Ramos (cell line): ENCODE measurements around the gene SMIM34.
"Not testable (repeated sequence)": the region's sequence is repeated elsewhere in the genome, so short reads cannot be mapped to it uniquely, and the experiment has no call there.

Experiments used
- in situ Hi-C: fragments of 300-500 bp; cut with MboI; formaldehyde crosslinking; loops from one replicate; pipeline ENCODE4 v1.14.3; 2022; ENCODE audit warnings: low sequenced_read_pairs; ENCODE audit not compliant: unreplicated experiment

Gene SMIM34

DNA sequence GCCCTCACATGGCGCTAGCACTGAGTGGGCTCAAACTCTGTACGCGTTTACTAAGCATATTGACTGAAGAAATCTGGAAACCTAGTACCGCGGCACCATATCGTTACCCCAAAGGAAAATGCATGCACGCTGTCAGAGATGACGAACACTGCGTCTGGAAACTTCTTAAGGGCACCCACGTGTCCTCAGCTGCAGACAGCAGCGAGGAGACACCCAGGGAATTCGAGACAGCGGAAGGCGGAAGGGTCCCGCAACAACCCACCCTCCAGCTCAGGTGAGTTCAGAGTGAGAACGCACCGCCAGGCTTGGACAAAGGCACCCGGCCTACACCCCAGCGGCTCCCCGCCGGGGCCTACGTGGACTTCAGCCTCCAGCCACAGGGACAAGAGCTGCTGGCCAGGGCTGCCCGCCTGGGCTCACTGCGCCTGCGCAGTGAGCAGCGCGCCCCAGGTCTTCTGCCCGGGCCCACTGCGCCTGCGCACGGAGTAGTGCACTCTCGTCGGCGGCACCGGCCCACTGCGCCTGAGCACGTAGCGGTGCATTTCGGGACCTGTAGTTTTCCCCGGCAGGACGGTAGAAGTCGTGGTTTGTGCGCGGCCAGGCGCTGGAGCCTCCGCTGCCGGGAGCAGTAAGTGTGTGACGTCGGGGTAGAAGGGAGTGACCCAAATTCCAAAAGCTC, 48.7 kb downstream of the SMIM34 start, which contains the start of gene SMIM11:
Gene SMIM11 (plus strand): TSS at position 568 of the 679 bp plus-strand sequence. CDS start 3,998 bp downstream, outside the sequence.
- in situ Hi-C loops: not testable (repeated sequence)

DNA sequence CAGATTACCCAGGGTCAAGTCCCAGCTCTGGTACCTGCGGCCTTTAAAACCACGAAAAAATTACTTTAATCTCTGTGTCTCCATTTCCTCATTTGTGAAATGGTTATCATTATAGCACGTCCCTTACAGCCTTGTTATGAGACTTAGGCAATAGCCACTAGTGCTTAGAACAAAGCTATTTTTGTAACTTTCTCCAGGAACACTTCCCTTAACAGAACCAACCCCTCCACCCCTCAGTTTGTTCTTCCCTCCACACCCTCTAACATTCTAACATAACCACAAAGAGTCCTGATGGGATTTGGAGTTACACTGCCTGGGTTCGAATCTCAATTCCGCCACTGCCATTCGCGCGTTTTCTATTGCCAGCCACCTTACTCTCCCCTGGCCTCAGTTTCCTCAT, 49.3 kb downstream of the SMIM34 start:
- in situ Hi-C loops: not testable (repeated sequence)

DNA sequence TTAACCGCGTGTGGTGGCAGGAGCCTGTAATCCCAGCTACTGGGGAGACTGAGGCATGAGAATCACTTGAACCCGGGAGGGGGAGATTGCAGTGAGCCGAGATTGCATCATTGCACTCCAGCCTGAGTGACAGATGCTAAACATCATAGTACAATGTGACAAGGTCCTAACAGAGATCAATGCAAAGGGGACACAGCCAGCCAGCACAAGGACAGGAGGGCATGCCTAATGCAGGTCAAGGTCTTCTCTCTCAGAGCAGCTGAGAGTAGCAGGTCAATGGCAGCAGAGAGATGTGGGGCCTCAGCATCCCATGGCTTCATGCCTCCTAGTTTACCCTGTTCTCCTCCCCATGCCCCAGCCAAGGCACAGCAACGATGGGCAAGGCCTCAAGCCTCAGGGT, 51.4 kb downstream of the SMIM34 start:
- in situ Hi-C loops: no loop called here

DNA sequence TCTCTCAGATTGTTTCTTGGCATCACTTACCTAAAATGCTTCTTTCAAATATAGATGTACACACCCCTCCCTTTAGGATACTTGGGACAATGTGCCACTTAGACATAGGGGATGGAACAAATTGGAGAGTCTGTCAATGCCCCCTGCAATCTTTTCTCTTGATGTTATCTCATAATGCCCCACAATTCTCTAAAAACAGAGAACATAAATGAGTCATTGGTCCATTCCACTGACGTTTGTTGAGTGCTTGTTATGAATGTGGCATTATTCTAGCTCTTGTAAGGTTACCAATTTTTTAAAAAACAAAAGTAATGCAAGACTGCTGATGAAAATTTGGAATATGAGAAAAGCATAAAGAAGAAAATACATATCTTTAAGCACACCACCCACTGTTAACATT, 54.0 kb downstream of the SMIM34 start:
- in situ Hi-C loops: no loop called here
